Dedifferentiated amniotic fluid mesenchymal stem cell (primary cell): ENCODE results near the gene C5orf22.
A peak's percentile ranks its signal among the peaks of the same experiment; 100 is the strongest.
"Not testable (repeated sequence)": the region's sequence is repeated elsewhere in the genome, so short reads cannot be mapped to it uniquely, and the experiment has no call there.

ENCODE experiments used
- DNase-seq: peaks from one replicate; pipeline ENCODE4 v3.0.0-alpha.2; 2016; ENCODE audit errors: extremely low spot score

C5orf22 gene

GRCh38 chr5:31553863-31554262 lies 21.8 kb downstream of the C5orf22 start:
- DNase-seq: no peak

GRCh38 chr5:31554552-31554951 lies 22.5 kb downstream of the C5orf22 start:
- DNase-seq: no peak

- DNase-seq: no peak
These were observed 24.4 kb downstream of the C5orf22 start for GRCh38 chr5:31556461-31556860.

- no peak for DNase-seq
These were observed 27.8 kb downstream of the C5orf22 start for GRCh38 chr5:31559942-31560341.

- no peak for DNase-seq
These were observed 29.8 kb downstream of the C5orf22 start for GRCh38 chr5:31561946-31562345.

- no peak for DNase-seq
These were observed 31.1 kb downstream of the C5orf22 start for GRCh38 chr5:31563216-31563615.

GRCh38 chr5:31566362-31566761 lies 34.3 kb downstream of the C5orf22 start:
- DNase-seq: not testable (repeated sequence)

GRCh38 chr5:31568302-31568835 lies 36.3 kb downstream of the C5orf22 start:
- DNase-seq: no peak

GRCh38 chr5:31569068-31569467 lies 37.0 kb downstream of the C5orf22 start:
- no peak for DNase-seq

GRCh38 chr5:31573494-31574142 lies 41.5 kb downstream of the C5orf22 start:
- DNase-seq: no peak

GRCh38 chr5:31574772-31575171 lies 42.7 kb downstream of the C5orf22 start:
- DNase-seq: no peak

GRCh38 chr5:31577438-31577837 lies 45.3 kb downstream of the C5orf22 start:
- DNase-seq: no peak

GRCh38 chr5:31579558-31579957 lies 47.5 kb downstream of the C5orf22 start:
- no peak for DNase-seq

GRCh38 chr5:31581498-31582099 lies 49.5 kb downstream of the C5orf22 start:
- DNase-seq: peak; percentile 58

GRCh38 chr5:31583129-31583528 lies 51.0 kb downstream of the C5orf22 start:
- DNase-seq: no peak

GRCh38 chr5:31585166-31585894 lies 53.2 kb downstream of the C5orf22 start:
- DNase-seq: no peak

GRCh38 chr5:31585895-31586270 lies 53.8 kb downstream of the C5orf22 start:
- DNase-seq: no peak

- no peak for DNase-seq
These were observed 55.4 kb downstream of the C5orf22 start for GRCh38 chr5:31587546-31587945.

- DNase-seq: no peak
These were observed 61.6 kb downstream of the C5orf22 start for GRCh38 chr5:31593665-31594064.

GRCh38 chr5:31596354-31596753 lies 64.3 kb downstream of the C5orf22 start:
- no peak for DNase-seq

GRCh38 chr5:31598640-31599611 lies 66.8 kb downstream of the C5orf22 start:
- DNase-seq: no peak

GRCh38 chr5:31602305-31602704 lies 70.2 kb downstream of the C5orf22 start:
- DNase-seq: not testable (repeated sequence)
